ENCODE data around the gene TEN1.
"Not testable (repeated sequence)": the region's sequence is repeated elsewhere in the genome, so short reads cannot be mapped to it uniquely, and the experiment has no call there.

The TEN1 gene

GRCh38 chr17:75978938-75979704, at the start of gene TEN1, which contains the start of gene ACOX1:
TEN1 (plus strand) TSS chr17:75979240; CDS start chr17:75986193, 6,953 bp downstream.
ACOX1 (minus strand) TSS chr17:75979166; CDS start chr17:75979073, 93 bp downstream.
- DNase-seq (ENCODE audit: low spot score), result peak; percentile 97

GRCh38 chr17:75931062-75931461, 48.0 kb upstream of the TEN1 start:
- DNase-seq (ENCODE audit: low spot score), result no peak

GRCh38 chr17:75932852-75933251, 46.2 kb upstream of the TEN1 start:
- no peak for DNase-seq (ENCODE audit: low spot score)

- no peak for DNase-seq (ENCODE audit: low spot score)
Observed at GRCh38 chr17:75933808-75934207, 45.2 kb upstream of the TEN1 start.

GRCh38 chr17:75937652-75938051, 41.4 kb upstream of the TEN1 start:
- DNase-seq (ENCODE audit: low spot score), result no peak

GRCh38 chr17:75940727-75941441, 38.2 kb upstream of the TEN1 start, which contains the start of gene FBF1:
FBF1 (minus strand) TSS chr17:75941042; CDS start chr17:75938149, 2,893 bp downstream.
- peak; percentile 96 for DNase-seq (ENCODE audit: low spot score)

GRCh38 chr17:75941442-75941819, 37.6 kb upstream of the TEN1 start:
- no peak for DNase-seq (ENCODE audit: low spot score)

- no peak for DNase-seq (ENCODE audit: low spot score)
Observed at GRCh38 chr17:75942473-75942872, 36.6 kb upstream of the TEN1 start.

- no peak for DNase-seq (ENCODE audit: low spot score)
Observed at GRCh38 chr17:75943491-75943890, 35.5 kb upstream of the TEN1 start.

- DNase-seq (ENCODE audit: low spot score), result no peak
Observed at GRCh38 chr17:75945211-75945610, 33.8 kb upstream of the TEN1 start.

- DNase-seq (ENCODE audit: low spot score), result no peak
Observed at GRCh38 chr17:75950421-75950820, 28.6 kb upstream of the TEN1 start.

GRCh38 chr17:75950855-75951554, 28.0 kb upstream of the TEN1 start:
- no peak for DNase-seq (ENCODE audit: low spot score)

- no peak for DNase-seq (ENCODE audit: low spot score)
Observed at GRCh38 chr17:75959051-75959838, 19.8 kb upstream of the TEN1 start.

- no peak for DNase-seq (ENCODE audit: low spot score)
Observed at GRCh38 chr17:75959839-75960511, 19.1 kb upstream of the TEN1 start.

GRCh38 chr17:75965468-75965867, 13.6 kb upstream of the TEN1 start:
- DNase-seq (ENCODE audit: low spot score), result no peak

- not testable (repeated sequence) for DNase-seq (ENCODE audit: low spot score)
Observed at GRCh38 chr17:75969044-75969443, 10.0 kb upstream of the TEN1 start.

- no peak for DNase-seq (ENCODE audit: low spot score)
Observed at GRCh38 chr17:75970011-75970523, 9.0 kb upstream of the TEN1 start.

- no peak for DNase-seq (ENCODE audit: low spot score)
Observed at GRCh38 chr17:75970626-75971025, 8.4 kb upstream of the TEN1 start.

GRCh38 chr17:75975187-75975586, 3.9 kb upstream of the TEN1 start:
- not testable (repeated sequence) for DNase-seq (ENCODE audit: low spot score)

- DNase-seq (ENCODE audit: low spot score), result no peak
Observed at GRCh38 chr17:75975757-75976174, 3.3 kb upstream of the TEN1 start.

Data from SW480 (cell line).